Measurements from ENCODE around the gene RAD17.
A peak's percentile ranks its signal among the peaks of the same experiment; 100 is the strongest.

The RAD17 gene

GRCh38 chr5:69334793-69335268 is 34.8 kb upstream of the RAD17 start:
- DNase-seq (ENCODE audit: extremely low read depth, insufficient read length), result peak; percentile 68
- Histone ChIP-seq H3K4me3 (replicated peaks; ENCODE audit: low read depth, low read length) (no peak overlapping the region), H3K36me3 (ENCODE audit: control insufficient read depth, insufficient read depth, low read length) (no peaks in the 10 kb centered on the region), H3K27me3 (replicated peaks; ENCODE audit: control insufficient read depth, insufficient read depth, low read length) (no peaks in the 10 kb centered on the region)
- TF ChIP-seq CTCF (IDR thresholded peaks at IDR 0.05; ENCODE audit: insufficient read depth, low read length, poor library complexity, severe bottlenecking), result peak; percentile 87

GRCh38 chr5:69335341-69335935 is 34.2 kb upstream of the RAD17 start:
- TF ChIP-seq CTCF (IDR thresholded peaks at IDR 0.05; ENCODE audit: insufficient read depth, low read length, poor library complexity, severe bottlenecking), result no peak
- DNase-seq (ENCODE audit: extremely low read depth, insufficient read length), result no peak
- H3K4me3 ChIP-seq (replicated peaks; ENCODE audit: low read depth, low read length), result no peak overlapping the region
- no peaks in the 10 kb centered on the region for H3K36me3 ChIP-seq (ENCODE audit: control insufficient read depth, insufficient read depth, low read length)
- no peaks in the 10 kb centered on the region for H3K27me3 ChIP-seq (replicated peaks; ENCODE audit: control insufficient read depth, insufficient read depth, low read length)

- H3K36me3 ChIP-seq (ENCODE audit: control insufficient read depth, insufficient read depth, low read length), result no peaks in the 10 kb centered on the region
- no peak for TF ChIP-seq CTCF (IDR thresholded peaks at IDR 0.05; ENCODE audit: insufficient read depth, low read length, poor library complexity, severe bottlenecking)
Observed at GRCh38 chr5:69341520-69342161, 28.0 kb upstream of the RAD17 start.

GRCh38 chr5:69343083-69343482 is 26.5 kb upstream of the RAD17 start:
- TF ChIP-seq CTCF (IDR thresholded peaks at IDR 0.05; ENCODE audit: insufficient read depth, low read length, poor library complexity, severe bottlenecking), result no peak
- no peak overlapping the region for H3K4me3 ChIP-seq (replicated peaks; ENCODE audit: low read depth, low read length)
- no peaks in the 10 kb centered on the region for H3K27me3 ChIP-seq (replicated peaks; ENCODE audit: control insufficient read depth, insufficient read depth, low read length)
- no peak for DNase-seq (ENCODE audit: extremely low read depth, insufficient read length)
- no peaks in the 10 kb centered on the region for H3K36me3 ChIP-seq (ENCODE audit: control insufficient read depth, insufficient read depth, low read length)

More at GRCh38 chr5:69341520-69342161, 28.0 kb upstream of the RAD17 start:
- DNase-seq (ENCODE audit: extremely low read depth, insufficient read length), result no peak
- Histone ChIP-seq H3K27me3 (replicated peaks; ENCODE audit: control insufficient read depth, insufficient read depth, low read length) (no peaks in the 10 kb centered on the region), H3K4me3 (replicated peaks; ENCODE audit: low read depth, low read length) (no peak overlapping the region)

GRCh38 chr5:69350664-69351063 is 19.0 kb upstream of the RAD17 start:
- Histone ChIP-seq H3K36me3 (ENCODE audit: control insufficient read depth, insufficient read depth, low read length) (no peaks in the 10 kb centered on the region; the same call in none of the 2 replicates), H3K27me3 (replicated peaks; ENCODE audit: control insufficient read depth, insufficient read depth, low read length) (no peaks in the 10 kb centered on the region), H3K4me3 (replicated peaks; ENCODE audit: low read depth, low read length) (no peak overlapping the region)
- no peak for DNase-seq (ENCODE audit: extremely low read depth, insufficient read length)
- no peak for TF ChIP-seq CTCF (IDR thresholded peaks at IDR 0.05; ENCODE audit: insufficient read depth, low read length, poor library complexity, severe bottlenecking)

All from GM06990 (cell line).